PC-3 (cell line): ENCODE results near the gene RBBP8. TPM values are rescaled to one million over a fixed set of nuclear protein-coding genes. Genes with fewer than 3 reads are reported as not detected.

Experiments used
- ATAC-seq: fragments of 200-7000 bp; cut with Tn5 transposase; 2 replicates; pipeline ENCODE4 v1.9.1; 2020; ENCODE audit warnings: mild to moderate bottlenecking, moderate library complexity
- BruUV-seq: library from RNA; stranded (reverse); fragments of 400-500 nt; replicated peaks from 2 replicates; lab custom pipeline; 2021; lab: Mats Ljungman, UMichigan
- CTCF ChIA-PET: fragments of 300-600 bp; sonication (Branson Sonifier 250); formaldehyde crosslinking; loops from one replicate; lab custom pipeline; 2022; ENCODE audit warnings: antibody characterized with exemption; lab: Charles Lee
- POLR2A ChIA-PET: fragments of 300-600 bp; sonication (Branson Sonifier 250); formaldehyde crosslinking; loops from one replicate; lab custom pipeline; 2022; ENCODE audit warnings: antibody characterized with exemption; ENCODE audit not compliant: unreplicated experiment; lab: Charles Lee
- DNase-seq: peaks from one replicate; pipeline ENCODE4 v3.0.0-alpha.2; 2015
- H2AFZ ChIP-seq: fragments of 300-600 bp; sonication (generic); 2 replicates; pipeline ENCODE4 v1.6.0; 2016; ENCODE audit warnings: antibody characterized with exemption, low read length
- H3F3A ChIP-seq: fragments of 300-600 bp; sonication (generic); one replicate; pipeline ENCODE4 v1.6.0; 2017; ENCODE audit warnings: antibody characterized with exemption, low read length, control low read depth, mild to moderate bottlenecking; ENCODE audit not compliant: unreplicated experiment
- H3K27ac ChIP-seq: fragments of 300-600 bp; sonication (generic); 2 replicates; pipeline ENCODE4 v1.5.1; 2016; ENCODE audit warnings: mild to moderate bottlenecking, low read length
- H3K27me3 ChIP-seq: fragments of 300-600 bp; sonication (generic); 2 replicates; pipeline ENCODE4 v1.6.1; 2016; ENCODE audit warnings: low read length, mixed read lengths
- H3K36me3 ChIP-seq: fragments of 300-600 bp; sonication (generic); 2 replicates; pipeline ENCODE4 v1.6.1; 2016; ENCODE audit warnings: low read depth, mixed run types, low read length, mixed read lengths
- H3K4me1 ChIP-seq: fragments of 300-600 bp; sonication (generic); 2 replicates; pipeline ENCODE4 v1.5.1; 2016; ENCODE audit warnings: low read length; ENCODE audit not compliant: insufficient read depth
- H3K4me2 ChIP-seq: fragments of 300-600 bp; sonication (generic); 2 replicates; pipeline ENCODE4 v1.6.0; 2016; ENCODE audit warnings: low read length
- H3K4me3 ChIP-seq: fragments of 300-600 bp; sonication (generic); 2 replicates; pipeline ENCODE4 v1.5.1; 2016; ENCODE audit warnings: mild to moderate bottlenecking, low read length, mixed read lengths
- H3K79me2 ChIP-seq: fragments of 300-600 bp; sonication (generic); 2 replicates; pipeline ENCODE4 v1.6.1; 2017; ENCODE audit warnings: low read length, mixed read lengths
- H3K9ac ChIP-seq: fragments of 300-600 bp; sonication (generic); 2 replicates; pipeline ENCODE4 v1.6.0; 2016; ENCODE audit warnings: mild to moderate bottlenecking, low read length
- H3K9me2 ChIP-seq: fragments of 300-600 bp; sonication (generic); replicated peaks from 2 replicates; pipeline ENCODE4 v1.6.1; 2016; ENCODE audit warnings: mixed run types, low read length, mixed read lengths
- H3K9me3 ChIP-seq: fragments of 300-600 bp; sonication (generic); 2 replicates; pipeline ENCODE4 v1.6.1; 2016; ENCODE audit warnings: low read length, mixed read lengths
- H4K20me1 ChIP-seq: fragments of 300-600 bp; sonication (generic); 2 replicates; pipeline ENCODE4 v1.6.1; 2016; ENCODE audit warnings: low read length, mixed read lengths
- EZH2 ChIP-seq: fragments of 300-600 bp; sonication (generic); IDR thresholded peaks from one replicate; pipeline ENCODE4 v1.6.1; 2017; ENCODE audit warnings: antibody characterized with exemption, mild to moderate bottlenecking, low read length; ENCODE audit not compliant: unreplicated experiment
- EZH2phosphoT487 ChIP-seq: fragments of 300-600 bp; sonication (generic); IDR thresholded peaks from 2 replicates; pipeline ENCODE4 v1.6.1; 2018; ENCODE audit warnings: mild to moderate bottlenecking, antibody characterized with exemption, low read length, borderline replicate concordance
- intact Hi-C: fragments of 100-400 bp; cut with micrococcal nuclease; formaldehyde crosslinking; loops from 2 replicates; pipeline ENCODE4 v1.9.0; 2023
- total RNA-seq: library from RNA; depleted of rRNA; stranded (reverse); fragments of >200 nt; gene quantifications from 2 replicates; pipeline ENCODE4 v1.2.3, GENCODE V29; 2014
- TF ChIP-seq, protein P1 (sequence below): fragments of 300-600 bp; sonication (generic); conservative IDR thresholded peaks from 2 replicates; pipeline ENCODE4 v1.5.1; 2017; ENCODE audit warnings: antibody characterized with exemption, low read depth, mild to moderate bottlenecking, low read length

RBBP8 gene
- total RNA-seq, 1 experiment from 2014 or later: 31.9 TPM

DNA sequence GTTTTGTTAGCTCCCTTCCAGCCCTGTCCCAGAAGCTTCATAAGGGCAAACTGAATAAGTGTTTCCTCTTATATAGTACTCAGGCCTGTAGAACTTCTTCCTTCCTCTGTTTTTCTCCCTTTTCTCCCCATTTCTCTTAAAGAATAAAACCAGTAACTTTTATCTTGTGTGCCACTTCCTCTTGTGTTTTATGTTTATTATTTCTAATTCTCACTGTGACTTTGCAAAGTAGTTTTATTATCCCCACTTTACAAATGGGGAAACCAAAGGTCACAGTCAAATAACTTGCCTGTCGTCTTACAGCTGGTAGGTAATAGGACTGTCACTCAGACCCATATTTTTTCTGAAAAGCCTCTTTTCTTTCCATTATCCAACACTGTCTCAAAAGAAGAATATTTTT lies 42.4 kb downstream of the RBBP8 start:
- intact Hi-C loops: no loop called here
- ChIA-PET POLR2A (no interaction called here), CTCF (interaction anchor here (1.0 kb wide), 1 partner anchor 161 kb away, joined by 3 read pairs; no protein-coding TSS in a partner anchor)
- no peaks in the 10 kb centered on the region for H3K9me3 ChIP-seq
- no peaks in the 10 kb centered on the region for H3K79me2 ChIP-seq
- H4K20me1 ChIP-seq: no peaks in the 10 kb centered on the region
- peaks cover 17% of the 10 kb centered on the region for H3K4me1 ChIP-seq
- H3K4me3 ChIP-seq: no peak overlapping the region
- H3K4me2 ChIP-seq: no peak overlapping the region
- no peaks in the 10 kb centered on the region for H3K9me2 ChIP-seq
- H3K36me3 ChIP-seq: peaks cover 13% of the 10 kb centered on the region
- ATAC-seq (no peak), DNase-seq (no peak)
- H3K27me3 ChIP-seq: no peaks in the 10 kb centered on the region
- no peak overlapping the region for H2AFZ ChIP-seq
- no TSS peak for BruUV-seq
- H3K9ac ChIP-seq: no peak overlapping the region
- TF ChIP-seq, protein P1, sequence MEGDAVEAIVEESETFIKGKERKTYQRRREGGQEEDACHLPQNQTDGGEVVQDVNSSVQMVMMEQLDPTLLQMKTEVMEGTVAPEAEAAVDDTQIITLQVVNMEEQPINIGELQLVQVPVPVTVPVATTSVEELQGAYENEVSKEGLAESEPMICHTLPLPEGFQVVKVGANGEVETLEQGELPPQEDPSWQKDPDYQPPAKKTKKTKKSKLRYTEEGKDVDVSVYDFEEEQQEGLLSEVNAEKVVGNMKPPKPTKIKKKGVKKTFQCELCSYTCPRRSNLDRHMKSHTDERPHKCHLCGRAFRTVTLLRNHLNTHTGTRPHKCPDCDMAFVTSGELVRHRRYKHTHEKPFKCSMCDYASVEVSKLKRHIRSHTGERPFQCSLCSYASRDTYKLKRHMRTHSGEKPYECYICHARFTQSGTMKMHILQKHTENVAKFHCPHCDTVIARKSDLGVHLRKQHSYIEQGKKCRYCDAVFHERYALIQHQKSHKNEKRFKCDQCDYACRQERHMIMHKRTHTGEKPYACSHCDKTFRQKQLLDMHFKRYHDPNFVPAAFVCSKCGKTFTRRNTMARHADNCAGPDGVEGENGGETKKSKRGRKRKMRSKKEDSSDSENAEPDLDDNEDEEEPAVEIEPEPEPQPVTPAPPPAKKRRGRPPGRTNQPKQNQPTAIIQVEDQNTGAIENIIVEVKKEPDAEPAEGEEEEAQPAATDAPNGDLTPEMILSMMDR: no peak
- TF ChIP-seq EZH2phosphoT487: no peak
- H3K27ac ChIP-seq: no peak overlapping the region
- H3F3A ChIP-seq: no peaks in the 10 kb centered on the region

DNA sequence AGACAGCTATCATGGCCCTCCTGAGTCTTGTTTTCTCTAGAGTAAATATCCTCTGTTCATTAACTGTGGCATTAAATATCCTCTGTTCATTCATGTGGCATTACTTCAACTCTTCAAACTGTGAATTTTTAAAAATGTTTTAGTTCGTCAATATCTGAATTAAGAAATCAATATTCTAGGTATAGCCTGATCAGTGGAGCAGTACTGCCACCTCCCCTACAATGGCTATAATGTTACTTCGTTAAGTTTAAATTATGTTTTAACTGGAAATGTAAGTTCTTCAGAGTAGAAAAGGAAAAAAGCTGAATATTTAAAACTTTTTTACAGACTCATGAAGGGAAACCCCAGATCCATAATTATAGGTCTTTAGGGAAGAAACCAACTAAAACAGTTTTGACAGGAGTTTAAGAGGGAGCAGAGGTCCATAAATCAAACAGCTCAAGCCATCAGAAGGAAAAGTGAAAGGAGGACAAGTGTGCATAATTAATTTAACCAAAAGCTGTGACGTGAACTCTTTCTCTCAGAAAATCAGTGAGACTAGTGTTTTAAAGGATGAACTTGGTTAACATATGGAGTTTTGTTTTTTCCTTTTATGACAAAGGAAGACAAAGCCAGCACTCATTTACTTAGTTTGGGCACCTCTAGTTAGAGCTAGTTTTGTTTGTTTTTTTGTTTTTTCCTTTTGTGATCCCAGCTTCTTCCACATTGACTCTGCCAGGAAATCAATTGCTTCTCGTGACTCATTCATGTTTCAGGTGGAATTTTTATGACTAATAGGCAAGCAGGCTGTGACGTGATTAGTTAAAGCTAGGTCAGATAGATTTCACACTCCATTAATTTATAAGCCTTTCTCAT lies 44.9 kb downstream of the RBBP8 start:
- peak; percentile 92 for ATAC-seq
- POLR2A ChIA-PET: interaction anchor here (0.6 kb wide), 5 partner anchors 16 to 147 kb away, joined by 4 to 10 read pairs (median 4); no protein-coding TSS in a partner anchor

More for the DNA sequence above, 44.9 kb downstream of the RBBP8 start:
- Histone ChIP-seq H2AFZ (peak overlapping the region; percentile 5; the same call in 1 of the 2 replicates), H3K9me3 (no peaks in the 10 kb centered on the region), H3K27ac (peak overlapping the region; percentile 78), H3K4me1 (peaks cover 17% of the 10 kb centered on the region), H3K4me3 (no peak overlapping the region), H3K27me3 (no peaks in the 10 kb centered on the region), H3K36me3 (peaks cover 9% of the 10 kb centered on the region), H3K9me2 (no peaks in the 10 kb centered on the region), H3K9ac (peak overlapping the region; percentile 38), H4K20me1 (no peaks in the 10 kb centered on the region; the same call in 1 of the 2 replicates), H3K79me2 (no peaks in the 10 kb centered on the region), H3F3A (peaks cover 3% of the 10 kb centered on the region), H3K4me2 (peak overlapping the region; percentile 51)
- BruUV-seq: no TSS peak
- CTCF ChIA-PET: interaction anchor here (0.6 to 1.5 kb wide), 5 partner anchors 45 to 183 kb away, joined by 3 to 13 read pairs (median 6); partner anchors contain the start of gene RBBP8
- peak; percentile 83 for DNase-seq
- intact Hi-C loops: loop anchor here (1.0 kb wide), 1 partner anchor 45 kb away; the partner anchor contains the start of gene RBBP8
- TF ChIP-seq EZH2phosphoT487: no peak
- no peak for TF ChIP-seq EZH2
- TF ChIP-seq, protein P1: no peak
